DND-41 (cell line): ENCODE data around the gene BCL2L2.

ENCODE experiments used
- ATAC-seq: fragments of 200-7000 bp; cut with Tn5 transposase; 3 replicates; pipeline ENCODE4 v1.9.1; 2021; ENCODE audit warnings: low read depth; ENCODE audit not compliant: insufficient read depth
- DNase-seq: peaks from one replicate; pipeline ENCODE4 v3.0.0-alpha.2; 2020
- H2AFZ ChIP-seq: 2 replicates; pipeline ENCODE4 v1.6.0; 2012; ENCODE audit warnings: low read depth, low read length
- H3K27ac ChIP-seq: 2 replicates; pipeline ENCODE4 v1.5.1; 2012; ENCODE audit warnings: low read length, inconsistent platforms
- H3K27me3 ChIP-seq: fragments of 200-600 bp; sonication (generic); 2 replicates; pipeline ENCODE4 v1.6.0; 2012; ENCODE audit warnings: low read length, mild to moderate bottlenecking, inconsistent platforms; ENCODE audit not compliant: insufficient read depth, poor library complexity
- H3K36me3 ChIP-seq: 2 replicates; pipeline ENCODE4 v1.5.1; 2012; ENCODE audit warnings: low read length, inconsistent platforms; ENCODE audit not compliant: insufficient read depth
- H3K4me1 ChIP-seq: 2 replicates; pipeline ENCODE4 v1.5.1; 2012; ENCODE audit warnings: mild to moderate bottlenecking, low read length; ENCODE audit not compliant: insufficient read depth
- H3K4me2 ChIP-seq: 2 replicates; pipeline ENCODE4 v1.6.0; 2012; ENCODE audit warnings: mild to moderate bottlenecking, moderate library complexity, low read length, inconsistent platforms; ENCODE audit not compliant: insufficient read depth
- H3K4me3 ChIP-seq, 2 experiments: fragments of 200-600 bp in 1 of 2; shearing (Covaris generic) in 1 of 2; 2 replicates each; pipeline ENCODE4 v1.5.1; 2012 to 2016; ENCODE audit warnings: inconsistent platforms in 2 of 2, low read length in 2 of 2, mild to moderate bottlenecking in 2 of 2, low read depth in 1 of 2, moderate library complexity in 1 of 2
- H3K79me2 ChIP-seq: 2 replicates; pipeline ENCODE4 v1.6.0; 2012; ENCODE audit warnings: low read length, inconsistent platforms; ENCODE audit not compliant: insufficient read depth
- H3K9ac ChIP-seq: 2 replicates; pipeline ENCODE4 v1.6.0; 2012; ENCODE audit warnings: low read depth, mild to moderate bottlenecking, inconsistent platforms, low read length, moderate library complexity
- H3K9me3 ChIP-seq: 2 replicates; pipeline ENCODE4 v1.5.1; 2012; ENCODE audit warnings: low read length, moderate library complexity, mild to moderate bottlenecking, inconsistent platforms; ENCODE audit not compliant: insufficient read depth, severe bottlenecking
- H4K20me1 ChIP-seq: 2 replicates; pipeline ENCODE4 v1.6.0; 2012; ENCODE audit warnings: low read length; ENCODE audit not compliant: insufficient read depth
- CTCF ChIP-seq: IDR thresholded peaks from 2 replicates; pipeline ENCODE4 v1.5.1; 2012; ENCODE audit warnings: borderline replicate concordance, low read length, moderate library complexity, mild to moderate bottlenecking; ENCODE audit not compliant: poor library complexity, severe bottlenecking; ENCODE audit errors: extremely low read depth
- EZH2 ChIP-seq: IDR thresholded peaks from 3 replicates; pipeline ENCODE4 v1.6.1; 2012; ENCODE audit warnings: borderline replicate concordance, low read depth, mild to moderate bottlenecking, moderate library complexity, low read length, inconsistent platforms; ENCODE audit not compliant: severe bottlenecking

Gene BCL2L2

GRCh38 chr14:23346693-23347405 lies 40.2 kb downstream of the BCL2L2 start:
- no peak overlapping the region for H2AFZ ChIP-seq
- TF ChIP-seq CTCF, result no peak
- no peak for TF ChIP-seq EZH2
- H3K27me3 ChIP-seq, result peaks cover 11% of the 10 kb centered on the region
- ATAC-seq (no peak), DNase-seq (no peak)
- no peak overlapping the region for H3K27ac ChIP-seq
- H3K4me2 ChIP-seq, result no peak overlapping the region
- no peak overlapping the region for H3K9ac ChIP-seq
- H3K79me2 ChIP-seq, result no peaks in the 10 kb centered on the region
- no peak overlapping the region for H3K4me3 ChIP-seq
- no peaks in the 10 kb centered on the region for H3K36me3 ChIP-seq
- H4K20me1 ChIP-seq, result no peaks in the 10 kb centered on the region
- H3K9me3 ChIP-seq, result no peaks in the 10 kb centered on the region
- H3K4me1 ChIP-seq, result no peaks in the 10 kb centered on the region

- no peaks in the 10 kb centered on the region for H4K20me1 ChIP-seq
- no peak overlapping the region for H2AFZ ChIP-seq
- TF ChIP-seq EZH2, result no peak
- no peak for TF ChIP-seq CTCF
- H3K4me3 ChIP-seq, result no peak overlapping the region
- H3K9ac ChIP-seq, result no peak overlapping the region
- H3K4me1 ChIP-seq, result no peaks in the 10 kb centered on the region
- no peaks in the 10 kb centered on the region for H3K9me3 ChIP-seq
- H3K27ac ChIP-seq, result no peak overlapping the region
- DNase-seq, result no peak
- H3K36me3 ChIP-seq, result no peaks in the 10 kb centered on the region
- ATAC-seq, result no peak
- no peak overlapping the region for H3K4me2 ChIP-seq
- H3K79me2 ChIP-seq, result no peaks in the 10 kb centered on the region
- H3K27me3 ChIP-seq, result peaks cover 19% of the 10 kb centered on the region
These were observed 41.0 kb downstream of the BCL2L2 start for GRCh38 chr14:23347406-23348296.

GRCh38 chr14:23348297-23348655 lies 41.6 kb downstream of the BCL2L2 start:
- Histone ChIP-seq H3K4me1 (no peaks in the 10 kb centered on the region), H3K27ac (no peak overlapping the region), H4K20me1 (no peaks in the 10 kb centered on the region), H3K36me3 (no peaks in the 10 kb centered on the region), H3K9ac (no peak overlapping the region), H2AFZ (no peak overlapping the region), H3K9me3 (no peaks in the 10 kb centered on the region), H3K79me2 (no peaks in the 10 kb centered on the region), H3K27me3 (peaks cover 25% of the 10 kb centered on the region), H3K4me2 (no peak overlapping the region), H3K4me3 (no peak overlapping the region)
- DNase-seq (no peak), ATAC-seq (no peak)
- TF ChIP-seq CTCF, result no peak
- TF ChIP-seq EZH2, result no peak
